GM19467 (cell line): ENCODE measurements around the gene TCF7L2.

Experiments
- ATAC-seq: cut with Tn5 transposase; IDR thresholded peaks from one replicate; pipeline ENCODE4 v1.9.1; 2021; ENCODE audit warnings: mild to moderate bottlenecking, moderate library complexity; ENCODE audit not compliant: unreplicated experiment

Gene TCF7L2

GRCh38 chr10:112949875-112950507 lies at the start of gene TCF7L2:
Gene TCF7L2 (plus strand): TSS chr10:112950247. CDS start chr10:112950757, 510 bp downstream.
- ATAC-seq = no peak

GRCh38 chr10:112902730-112903129 lies 47.3 kb upstream of the TCF7L2 start:
- ATAC-seq = no peak

- no peak for ATAC-seq
These were observed 46.0 kb upstream of the TCF7L2 start for GRCh38 chr10:112904000-112904399.

GRCh38 chr10:112906945-112907344 lies 43.1 kb upstream of the TCF7L2 start:
- no peak for ATAC-seq

GRCh38 chr10:112907893-112908292 lies 42.2 kb upstream of the TCF7L2 start:
- ATAC-seq = no peak

GRCh38 chr10:112911206-112911605 lies 38.8 kb upstream of the TCF7L2 start:
- no peak for ATAC-seq

- ATAC-seq = no peak
These were observed 37.6 kb upstream of the TCF7L2 start for GRCh38 chr10:112912410-112912928.

GRCh38 chr10:112913255-112913654 lies 36.8 kb upstream of the TCF7L2 start:
- ATAC-seq = no peak

GRCh38 chr10:112913661-112914287 lies 36.3 kb upstream of the TCF7L2 start:
- ATAC-seq = no peak

- ATAC-seq = no peak
These were observed 35.6 kb upstream of the TCF7L2 start for GRCh38 chr10:112914288-112914952.

- no peak for ATAC-seq
These were observed 34.2 kb upstream of the TCF7L2 start for GRCh38 chr10:112915590-112916572.

- ATAC-seq = no peak
These were observed 32.4 kb upstream of the TCF7L2 start for GRCh38 chr10:112917681-112918080.

GRCh38 chr10:112918771-112919170 lies 31.3 kb upstream of the TCF7L2 start:
- ATAC-seq = no peak

GRCh38 chr10:112919721-112920120 lies 30.3 kb upstream of the TCF7L2 start:
- ATAC-seq = no peak

GRCh38 chr10:112926906-112927688 lies 22.9 kb upstream of the TCF7L2 start:
- no peak for ATAC-seq

GRCh38 chr10:112927980-112928379 lies 22.1 kb upstream of the TCF7L2 start:
- ATAC-seq = no peak

- no peak for ATAC-seq
These were observed 17.4 kb upstream of the TCF7L2 start for GRCh38 chr10:112932658-112933057.

- ATAC-seq = no peak
These were observed 15.9 kb upstream of the TCF7L2 start for GRCh38 chr10:112934193-112934592.

- ATAC-seq = no peak
These were observed 11.1 kb upstream of the TCF7L2 start for GRCh38 chr10:112938808-112939482.
